Naive thymus-derived CD4-positive, alpha-beta T cell (primary cell): ENCODE results near the gene PTPRJ. TPM values are rescaled to one million over a fixed set of nuclear protein-coding genes. Genes with fewer than 3 reads are reported as not detected.

ENCODE experiments used
- ATAC-seq: fragments of 150-1000 bp; cut with Tn5 transposase; 2 replicates; pipeline ENCODE4 v1.10.0; 2021; ENCODE audit warnings: mild to moderate bottlenecking, moderate library complexity
- CTCF ChIA-PET: fragments of 350-600 bp; sonication (Branson Sonifier 250); formaldehyde crosslinking; loops from one replicate; lab custom pipeline; 2021; ENCODE audit warnings: antibody characterized with exemption; lab: Charles Lee
- POLR2A ChIA-PET: fragments of 350-600 bp; sonication (Branson Sonifier 250); formaldehyde crosslinking; loops from one replicate; lab custom pipeline; 2021; ENCODE audit warnings: antibody characterized with exemption, inconsistent platforms; lab: Charles Lee
- DNase-seq, 9 donors: peaks; one replicate each; pipeline versions ENCODE4 v3.0.0 to v3.0.0-alpha.2; 2020 to 2022; ENCODE audit warnings: mixed read lengths in 1 of 9
- H3K27ac ChIP-seq: one replicate; pipeline ENCODE4 v1.7.0; 2013; ENCODE audit warnings: mild to moderate bottlenecking, low read depth, low read length, moderate library complexity
- H3K27me3 ChIP-seq, 2 donors: one replicate each; pipeline ENCODE4 v1.7.0; 2013; ENCODE audit warnings: low read length in 2 of 2, mild to moderate bottlenecking in 2 of 2, moderate library complexity in 2 of 2; ENCODE audit not compliant: control insufficient read depth in 2 of 2, insufficient read depth in 2 of 2
- H3K36me3 ChIP-seq, 3 experiments: 1 replicate in 2 of 3; 2 replicates in 1 of 3; pipeline ENCODE4 v1.7.0; 2013; ENCODE audit warnings: low read length in 3 of 3, mild to moderate bottlenecking in 3 of 3, moderate library complexity in 1 of 3; ENCODE audit not compliant: insufficient read depth in 3 of 3, control insufficient read depth in 2 of 3
- H3K4me1 ChIP-seq, 2 donors: one replicate each; pipeline ENCODE4 v1.7.0; 2013; ENCODE audit warnings: low read length in 2 of 2, mild to moderate bottlenecking in 2 of 2, moderate library complexity in 1 of 2; ENCODE audit not compliant: control insufficient read depth in 2 of 2, insufficient read depth in 2 of 2
- H3K4me3 ChIP-seq: 2 replicates; pipeline ENCODE4 v1.7.0; 2013; ENCODE audit warnings: mild to moderate bottlenecking, low read length
- H3K9me3 ChIP-seq, 3 experiments: 1 replicate in 2 of 3; 2 replicates in 1 of 3; pipeline ENCODE4 v1.7.0; 2013; ENCODE audit warnings: low read length in 3 of 3; ENCODE audit not compliant: control insufficient read depth in 2 of 3
- H3K27ac Mint-ChIP-seq, 9 donors: one replicate each; pipeline ENCODE4 v1.8.0; 2020 to 2022; ENCODE audit warnings: mixed read lengths in 9 of 9, mild to moderate bottlenecking in 8 of 9, moderate library complexity in 5 of 9, inconsistent platforms in 2 of 9
- H3K27me3 Mint-ChIP-seq, 5 donors: one replicate each; pipeline ENCODE4 v1.8.0; 2021 to 2022; ENCODE audit warnings: mixed read lengths in 5 of 5, mild to moderate bottlenecking in 1 of 5
- H3K36me3 Mint-ChIP-seq, 5 donors: one replicate each; pipeline ENCODE4 v1.8.0; 2020 to 2022; ENCODE audit warnings: mixed read lengths in 5 of 5, mild to moderate bottlenecking in 3 of 5, inconsistent platforms in 1 of 5
- H3K4me1 Mint-ChIP-seq, 7 donors: one replicate each; pipeline ENCODE4 v1.8.0; 2020 to 2022; ENCODE audit warnings: mixed read lengths in 7 of 7, mild to moderate bottlenecking in 3 of 7, inconsistent platforms in 1 of 7
- H3K4me3 Mint-ChIP-seq, 10 donors: one replicate each; pipeline ENCODE4 v1.8.0; 2020 to 2022; ENCODE audit warnings: mild to moderate bottlenecking in 10 of 10, mixed read lengths in 10 of 10, moderate library complexity in 6 of 10, inconsistent platforms in 2 of 10
- H3K9me3 Mint-ChIP-seq, 11 donors: one replicate each; pipeline ENCODE4 v1.8.0; 2020 to 2022; ENCODE audit warnings: mixed read lengths in 11 of 11, mild to moderate bottlenecking in 4 of 11, inconsistent platforms in 1 of 11, moderate library complexity in 1 of 11
- intact Hi-C, 2 donors: fragments of 100-400 bp; cut with micrococcal nuclease; formaldehyde crosslinking; loops; one replicate each; pipeline ENCODE4 v1.15.1; 2023
- polyA plus RNA-seq, 2 donors: library from polyadenylated mRNA; unstranded; fragments of 300-500 nt; fragmentation: Illumina TruSeq; gene quantifications; one replicate each; pipeline ENCODE4 v1.2.3, GENCODE V29; 2021
- total RNA-seq, 6 experiments: library from RNA in 5 of 6; stranded (reverse) in 5 of 6; gene quantifications; 1 replicate in 5 of 6; 2 replicates in 1 of 6; pipeline ENCODE4 v1.2.3 and lab custom pipeline; 2021 to 2026

PTPRJ gene
- total and polyA plus RNA-seq, 7 experiments from 2014 or later, result 7.0 to 82.3 (median 46.7) TPM

- Histone ChIP-seq H3K4me3 (no peak overlapping the region), H3K9me3 (no peaks in the 10 kb centered on the region), H3K27me3 (no peaks in the 10 kb centered on the region), H3K4me1 (peaks cover 61% of the 10 kb centered on the region in 2 donors), H3K36me3 (no peaks in the 10 kb centered on the region), H3K27ac (no peak overlapping the region)
- ATAC-seq, result no peak
- Mint-ChIP-seq H3K9me3 (no peaks in the 10 kb centered on the region), H3K4me3 (peak overlapping the region in 4 of 10 donors; percentile 8 to 57 (median 44)), H3K36me3 (peaks cover 0 to 34% (median 0%) of the 10 kb centered on the region in 5 donors), H3K27me3 (peaks cover 0 to 2% (median 0%) of the 10 kb centered on the region in 5 donors), H3K27ac (peak overlapping the region; percentile 13 to 82 (median 53)), H3K4me1 (peaks cover 48 to 83% (median 80%) of the 10 kb centered on the region in 7 donors)
- CTCF ChIA-PET, result no interaction called here
- intact Hi-C loops, result no loop called here
- no peak for DNase-seq
- POLR2A ChIA-PET, result interaction anchor here (0.6 to 1.9 kb wide), 5 partner anchors 9 to 51 kb away, joined by 3 to 8 read pairs (median 5); no protein-coding TSS in a partner anchor
These were observed 72.1 kb downstream of the PTPRJ start for GRCh38 chr11:48052183-48053044.

DNA sequence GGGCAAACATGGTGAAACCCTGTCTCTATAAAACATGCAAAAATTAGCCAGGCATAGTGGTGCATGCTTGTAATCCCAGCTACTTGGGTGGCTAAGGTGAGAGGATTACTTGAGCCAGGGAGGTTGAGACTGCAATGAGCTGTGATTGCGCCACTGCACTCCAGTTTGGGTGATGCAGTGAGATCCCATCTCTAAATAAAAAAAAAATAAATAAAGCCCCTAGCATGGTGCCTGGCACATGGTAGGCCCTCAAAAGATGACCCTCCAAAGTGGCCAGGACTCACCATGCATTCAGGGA is 74.6 kb downstream of the PTPRJ start:
- no peak for ATAC-seq

GRCh38 chr11:48055292-48056132 is 75.2 kb downstream of the PTPRJ start:
- Histone ChIP-seq H3K36me3 (no peaks in the 10 kb centered on the region), H3K27ac (peak overlapping the region; percentile 34), H3K27me3 (no peaks in the 10 kb centered on the region), H3K4me1 (peaks cover 67 to 84% of the 10 kb centered on the region in 2 donors), H3K9me3 (no peaks in the 10 kb centered on the region), H3K4me3 (peak overlapping the region; percentile 58)
- Mint-ChIP-seq H3K36me3 (peaks cover 0 to 35% (median 0%) of the 10 kb centered on the region in 5 donors), H3K4me3 (peak overlapping the region; percentile 74 to 88 (median 78)), H3K27me3 (peaks cover 0 to 2% (median 0%) of the 10 kb centered on the region in 5 donors), H3K4me1 (peaks cover 70 to 91% (median 87%) of the 10 kb centered on the region in 7 donors), H3K9me3 (no peaks in the 10 kb centered on the region), H3K27ac (peak overlapping the region; percentile 41 to 98 (median 92))
- POLR2A ChIA-PET, result interaction anchor here (0.6 to 7.6 kb wide), 29 partner anchors 9 to 205 kb away, joined by 3 to 129 read pairs (median 4); no protein-coding TSS in a partner anchor
- intact Hi-C loops, result loop anchor here (1.0 to 5.0 kb wide), 13 partner anchors 8 to 289 kb away; partner anchors contain the start of genes FNBP4 (in 1 of the 2), NUP160 (in 1 of the 2) and PTPRJ (in 1 of the 2)
- CTCF ChIA-PET, result interaction anchor here (0.7 to 4.6 kb wide), 12 partner anchors 12 to 205 kb away, joined by 3 to 31 read pairs (median 3); no protein-coding TSS in a partner anchor
- DNase-seq (peak in 8 of 9 donors; percentile 69 to 91 (median 88)), ATAC-seq (peak; percentile 91)

More for the DNA sequence above, 74.6 kb downstream of the PTPRJ start:
- Mint-ChIP-seq H3K9me3 (no peaks in the 10 kb centered on the region), H3K36me3 (peaks cover 0 to 36% (median 0%) of the 10 kb centered on the region in 5 donors), H3K27me3 (peaks cover 0 to 2% (median 0%) of the 10 kb centered on the region in 5 donors), H3K27ac (peak overlapping the region; percentile 74 to 98 (median 92)), H3K4me3 (peak overlapping the region in 8 of 10 donors; percentile 74 to 88 (median 82)), H3K4me1 (peaks cover 68 to 90% (median 87%) of the 10 kb centered on the region in 7 donors)
- Histone ChIP-seq H3K27me3 (no peaks in the 10 kb centered on the region), H3K36me3 (no peaks in the 10 kb centered on the region), H3K27ac (no peak overlapping the region), H3K9me3 (no peaks in the 10 kb centered on the region), H3K4me1 (peaks cover 72 to 85% of the 10 kb centered on the region in 2 donors), H3K4me3 (peak overlapping the region; percentile 58)
- intact Hi-C loops, result loop anchor here (1.0 to 5.0 kb wide), 12 partner anchors 8 to 208 kb away; partner anchors contain the start of genes NUP160 (in 1 of the 2) and PTPRJ (in 1 of the 2)
- POLR2A ChIA-PET, result interaction anchor here (0.6 to 7.6 kb wide), 13 partner anchors 11 to 76 kb away, joined by 3 to 129 read pairs (median 11); no protein-coding TSS in a partner anchor
- CTCF ChIA-PET, result interaction anchor here (1.2 to 4.6 kb wide), 4 partner anchors 11 to 120 kb away, joined by 3 to 31 read pairs (median 18); no protein-coding TSS in a partner anchor
- DNase-seq, result no peak

DNA sequence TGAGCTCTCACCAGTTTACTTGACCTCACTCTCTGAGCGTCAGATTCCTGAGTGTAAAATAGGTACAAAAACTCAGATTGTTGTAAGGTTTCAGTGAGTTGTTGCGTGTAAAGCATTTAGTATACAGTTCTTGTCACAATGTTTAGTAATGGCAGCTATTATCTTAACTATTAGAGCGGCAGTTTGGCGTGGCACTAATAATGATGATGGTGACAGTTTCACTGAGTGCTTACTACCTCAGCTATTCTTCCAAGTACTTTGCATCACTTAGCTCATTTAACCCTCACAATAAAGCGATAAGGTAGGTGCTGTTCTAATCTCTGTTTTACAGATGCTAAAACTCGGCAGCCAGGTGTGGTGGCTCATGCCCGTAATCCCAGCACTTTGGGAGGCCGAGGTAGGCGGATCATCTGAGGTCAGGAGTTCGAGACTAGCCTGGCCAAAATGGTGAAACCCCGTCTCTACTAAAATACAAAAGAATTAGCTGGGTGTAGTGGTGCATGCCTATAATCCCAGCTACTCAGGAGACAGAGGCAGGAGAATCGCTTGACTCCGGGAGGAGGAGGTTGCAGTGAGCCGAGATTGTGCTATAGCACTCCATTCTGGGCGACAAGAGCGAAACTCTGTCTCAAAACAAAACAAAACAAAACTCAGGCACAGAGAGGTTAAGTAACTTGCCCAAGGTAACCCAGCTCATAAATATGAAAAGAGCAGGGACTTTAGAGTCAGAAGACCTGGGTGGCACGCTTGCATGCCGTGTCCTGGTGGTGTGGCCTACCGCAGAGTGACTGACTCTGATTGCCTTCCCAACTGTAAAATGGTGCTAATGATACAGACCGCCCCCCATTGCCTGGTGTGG is 76.2 kb downstream of the PTPRJ start:
- DNase-seq (no peak), ATAC-seq (no peak)
- Histone ChIP-seq H3K27ac (peak overlapping the region; percentile 34), H3K9me3 (no peaks in the 10 kb centered on the region), H3K27me3 (no peaks in the 10 kb centered on the region), H3K4me3 (peak overlapping the region; percentile 58), H3K4me1 (peaks cover 57 to 83% of the 10 kb centered on the region in 2 donors), H3K36me3 (no peaks in the 10 kb centered on the region)
- no peaks in the 10 kb centered on the region for H3K9me3 Mint-ChIP-seq
- intact Hi-C loops, result loop anchor here (1.0 to 5.0 kb wide), 4 partner anchors 53 to 290 kb away; partner anchors contain the start of genes FNBP4 (in 1 of the 2) and NUP160 (in 1 of the 2)
- ChIA-PET POLR2A (interaction anchor here (0.6 to 7.6 kb wide), 29 partner anchors 8 to 208 kb away, joined by 3 to 129 read pairs (median 5); partner anchors contain the start of gene NUP160), CTCF (interaction anchor here (0.6 to 4.6 kb wide), 16 partner anchors 13 to 206 kb away, joined by 3 to 31 read pairs (median 3); no protein-coding TSS in a partner anchor)
- peak overlapping the region; percentile 41 to 98 (median 92) for H3K27ac Mint-ChIP-seq
- peaks cover 0 to 2% (median 0%) of the 10 kb centered on the region in 5 donors for H3K27me3 Mint-ChIP-seq
- H3K36me3 Mint-ChIP-seq, result peaks cover 0 to 40% (median 0%) of the 10 kb centered on the region in 5 donors
- H3K4me1 Mint-ChIP-seq, result peaks cover 75 to 93% (median 87%) of the 10 kb centered on the region in 7 donors
- H3K4me3 Mint-ChIP-seq, result peak overlapping the region; percentile 74 to 88 (median 78)

GRCh38 chr11:48058064-48058463 is 77.7 kb downstream of the PTPRJ start:
- DNase-seq, result no peak
- ATAC-seq, result no peak
- ChIA-PET CTCF (interaction anchor here (1.9 to 4.6 kb wide), 3 partner anchors 29 to 56 kb away, joined by 4 to 31 read pairs (median 24); no protein-coding TSS in a partner anchor), POLR2A (interaction anchor here (0.7 to 7.6 kb wide), 9 partner anchors 7 to 668 kb away, joined by 3 to 129 read pairs (median 7); no protein-coding TSS in a partner anchor)
- Mint-ChIP-seq H3K27me3 (peaks cover 0 to 2% (median 0%) of the 10 kb centered on the region in 5 donors), H3K27ac (peak overlapping the region; percentile 41 to 93 (median 88)), H3K9me3 (no peaks in the 10 kb centered on the region), H3K4me1 (peaks cover 67 to 89% (median 81%) of the 10 kb centered on the region in 7 donors), H3K36me3 (peaks cover 0 to 29% (median 0%) of the 10 kb centered on the region in 5 donors), H3K4me3 (peak overlapping the region; percentile 62 to 88 (median 77))
- Histone ChIP-seq H3K27me3 (no peaks in the 10 kb centered on the region), H3K4me3 (peak overlapping the region; percentile 16), H3K27ac (peak overlapping the region; percentile 0), H3K4me1 (peaks cover 48 to 74% of the 10 kb centered on the region in 2 donors), H3K36me3 (no peaks in the 10 kb centered on the region), H3K9me3 (no peaks in the 10 kb centered on the region)
- intact Hi-C loops, result loop anchor here in 1 of 2 donors (5.0 kb wide), 1 partner anchor 211 kb away; the partner anchor contains the start of gene NUP160
